ENCODE results near the gene COL5A1. TPM values are rescaled to one million over a fixed set of nuclear protein-coding genes. Genes with fewer than 3 reads are reported as not detected.
"Not testable (repeated sequence)": the region's sequence is repeated elsewhere in the genome, so short reads cannot be mapped to it uniquely, and the experiment has no call there.

COL5A1 gene
- total RNA-seq, 1 donor from 2014 or later: 12.8 TPM

- no peak for DNase-seq (ENCODE audit: low read depth)
Measured at GRCh38 chr9:134676886-134677285, 35.3 kb downstream of the COL5A1 start.

GRCh38 chr9:134677743-134678142 is 36.1 kb downstream of the COL5A1 start:
- no peak for DNase-seq (ENCODE audit: low read depth)

- no peak for DNase-seq (ENCODE audit: low read depth)
Measured at GRCh38 chr9:134678206-134678605, 36.6 kb downstream of the COL5A1 start.

GRCh38 chr9:134678666-134679443 is 37.3 kb downstream of the COL5A1 start:
- DNase-seq (ENCODE audit: low read depth): no peak

- no peak for DNase-seq (ENCODE audit: low read depth)
Measured at GRCh38 chr9:134679616-134680392, 38.2 kb downstream of the COL5A1 start.

GRCh38 chr9:134680393-134681060 is 38.9 kb downstream of the COL5A1 start:
- no peak for DNase-seq (ENCODE audit: low read depth)

- DNase-seq (ENCODE audit: low read depth): no peak
Measured at GRCh38 chr9:134681061-134681661, 39.6 kb downstream of the COL5A1 start.

GRCh38 chr9:134682026-134682425 is 40.4 kb downstream of the COL5A1 start:
- no peak for DNase-seq (ENCODE audit: low read depth)

- no peak for DNase-seq (ENCODE audit: low read depth)
Measured at GRCh38 chr9:134682651-134683364, 41.2 kb downstream of the COL5A1 start.

- no peak for DNase-seq (ENCODE audit: low read depth)
Measured at GRCh38 chr9:134683714-134684374, 42.2 kb downstream of the COL5A1 start.

- DNase-seq (ENCODE audit: low read depth): no peak
Measured at GRCh38 chr9:134684375-134684723, 42.7 kb downstream of the COL5A1 start.

GRCh38 chr9:134684941-134685340 is 43.3 kb downstream of the COL5A1 start:
- DNase-seq (ENCODE audit: low read depth): not testable (repeated sequence)

GRCh38 chr9:134685784-134686183 is 44.2 kb downstream of the COL5A1 start:
- DNase-seq (ENCODE audit: low read depth): no peak

- no peak for DNase-seq (ENCODE audit: low read depth)
Measured at GRCh38 chr9:134686896-134687295, 45.3 kb downstream of the COL5A1 start.

GRCh38 chr9:134687556-134687955 is 46.0 kb downstream of the COL5A1 start:
- DNase-seq (ENCODE audit: low read depth): no peak

- DNase-seq (ENCODE audit: low read depth): no peak
Measured at GRCh38 chr9:134688231-134688630, 46.6 kb downstream of the COL5A1 start.

GRCh38 chr9:134688661-134689320 is 47.2 kb downstream of the COL5A1 start:
- no peak for DNase-seq (ENCODE audit: low read depth)

- DNase-seq (ENCODE audit: low read depth): no peak
Measured at GRCh38 chr9:134689321-134690181, 47.9 kb downstream of the COL5A1 start.

GRCh38 chr9:134690301-134690751 is 48.7 kb downstream of the COL5A1 start:
- DNase-seq (ENCODE audit: low read depth): no peak

Data from renal cortical epithelial cell (primary cell).